Liver (tissue), 9 donors: ENCODE data around the gene LRRC15. TPM values are rescaled to one million over a fixed set of nuclear protein-coding genes. Genes with fewer than 3 reads are reported as not detected.

Experiments used
- DNase-seq: peaks from one replicate; pipeline ENCODE4 v3.0.0-alpha.2; 2017; ENCODE audit warnings: low spot score
- H3K27ac ChIP-seq, 2 donors: one replicate each; pipeline ENCODE4 v1.7.0; 2013; ENCODE audit warnings: inconsistent platforms in 2 of 2, low read length in 2 of 2, control low read depth in 1 of 2, low read depth in 1 of 2, mild to moderate bottlenecking in 1 of 2
- H3K27me3 ChIP-seq, 4 donors: one replicate each; pipeline versions ENCODE4 v1.6.1 to v1.7.0; 2013; ENCODE audit warnings: low read length in 3 of 4, inconsistent platforms in 1 of 4, mild to moderate bottlenecking in 1 of 4, moderate library complexity in 1 of 4; ENCODE audit not compliant: control insufficient read depth in 4 of 4, insufficient read depth in 4 of 4
- H3K36me3 ChIP-seq, 4 donors: one replicate each; pipeline versions ENCODE4 v1.6.1 to v1.7.0; 2013; ENCODE audit warnings: low read length in 3 of 4, mild to moderate bottlenecking in 3 of 4, low read depth in 1 of 4, moderate library complexity in 1 of 4; ENCODE audit not compliant: control insufficient read depth in 4 of 4, insufficient read depth in 3 of 4
- H3K4me1 ChIP-seq, 4 donors: one replicate each; pipeline versions ENCODE4 v1.6.1 to v1.7.0; 2013; ENCODE audit warnings: low read length in 3 of 4, mild to moderate bottlenecking in 3 of 4, moderate library complexity in 1 of 4; ENCODE audit not compliant: control insufficient read depth in 4 of 4, insufficient read depth in 4 of 4
- H3K4me3 ChIP-seq, 3 donors: one replicate each; pipeline versions ENCODE4 v1.6.1 to v1.7.0; 2013; ENCODE audit warnings: low read length in 3 of 3, control low read depth in 1 of 3, low read depth in 1 of 3, mild to moderate bottlenecking in 1 of 3
- H3K9ac ChIP-seq, 2 donors: one replicate each; pipeline ENCODE4 v1.7.0; 2013; ENCODE audit warnings: low read length in 2 of 2, mild to moderate bottlenecking in 2 of 2, moderate library complexity in 2 of 2, control low read depth in 1 of 2, low read depth in 1 of 2
- H3K9me3 ChIP-seq, 4 donors: one replicate each; pipeline versions ENCODE4 v1.6.1 to v1.7.0; 2013; ENCODE audit warnings: low read length in 3 of 4; ENCODE audit not compliant: control insufficient read depth in 4 of 4
- FOXA2 ChIP-seq: IDR thresholded peaks from 2 replicates; pipeline ENCODE4 v1.6.1; 2016; ENCODE audit warnings: antibody characterized with exemption
- GABPA ChIP-seq, 2 donors: IDR thresholded peaks in 1 of 2; conservative IDR thresholded peaks in 1 of 2; 2 replicates each; pipeline ENCODE4 v1.6.1; 2016; ENCODE audit warnings: antibody characterized with exemption in 2 of 2, mild to moderate bottlenecking in 1 of 2, moderate library complexity in 1 of 2
- HNF4A ChIP-seq, 2 donors: conservative IDR thresholded peaks; 2 replicates each; pipeline ENCODE4 v1.6.1; 2016; ENCODE audit warnings: antibody characterized with exemption in 2 of 2, mild to moderate bottlenecking in 2 of 2
- JUND ChIP-seq, 2 donors: IDR thresholded peaks; 2 replicates each; pipeline ENCODE4 v1.6.1; 2016; ENCODE audit warnings: antibody characterized with exemption in 2 of 2
- NR2F2 ChIP-seq: IDR thresholded peaks from 2 replicates; pipeline ENCODE4 v1.6.1; 2016; ENCODE audit warnings: antibody characterized with exemption
- RAD21 ChIP-seq, 2 donors: IDR thresholded peaks; 2 replicates each; pipeline ENCODE4 v1.6.1; 2016; ENCODE audit warnings: antibody characterized with exemption in 2 of 2, mild to moderate bottlenecking in 2 of 2
- RXRA ChIP-seq, 2 donors: IDR thresholded peaks; 2 replicates each; pipeline ENCODE4 v1.6.1; 2017 to 2018; ENCODE audit warnings: antibody characterized with exemption in 2 of 2, mild to moderate bottlenecking in 1 of 2
- WGBS: extraction: QIAGEN DNeasy Blood & Tissue Kit; methylation state at CpG from one replicate; pipeline ENCODE4 v1.1.7; 2013; 5-methylcytosine and 5-hydroxymethylcytosine counted together
- polyA plus RNA-seq, 2 donors: library from polyadenylated mRNA; stranded (reverse) in 1 of 2; unstranded in 1 of 2; fragments of 200-250 nt in 1 of 2; fragments of >200 nt in 1 of 2; fragmentation: Nextera tagmentation in 1 of 2; extraction: Ambion mirVana in 1 of 2; gene quantifications; one replicate each; pipeline versions ENCODE4 v1.2.1 to v1.2.3, GENCODE V29; 2013 to 2015
- total RNA-seq, 2 donors: library from RNA; depleted of rRNA; stranded (reverse); fragments of >200 nt; gene quantifications; one replicate each; pipeline ENCODE4 v1.2.3, GENCODE V29; 2014
- TF ChIP-seq, protein P1 (sequence below): IDR thresholded peaks from 2 replicates; pipeline ENCODE4 v1.6.1; 2016; ENCODE audit warnings: antibody characterized with exemption
- TF ChIP-seq, protein P2 (sequence below): IDR thresholded peaks from 2 replicates; pipeline ENCODE4 v1.6.1; 2016; ENCODE audit warnings: antibody characterized with exemption, mild to moderate bottlenecking
- TF ChIP-seq, protein P3 (sequence below): IDR thresholded peaks from 2 replicates; pipeline ENCODE4 v1.6.1; 2016; ENCODE audit warnings: antibody characterized with exemption
- donor health status: healthy.
- donor health status: healthy.
- donor health status: healthy.
- donor health status: healthy.
- donor health status: healthy.

LRRC15 gene
- total and polyA plus RNA-seq, 4 donors, result 0.03 to 0.08 (median 0.05) TPM; not detected in 1

DNA sequence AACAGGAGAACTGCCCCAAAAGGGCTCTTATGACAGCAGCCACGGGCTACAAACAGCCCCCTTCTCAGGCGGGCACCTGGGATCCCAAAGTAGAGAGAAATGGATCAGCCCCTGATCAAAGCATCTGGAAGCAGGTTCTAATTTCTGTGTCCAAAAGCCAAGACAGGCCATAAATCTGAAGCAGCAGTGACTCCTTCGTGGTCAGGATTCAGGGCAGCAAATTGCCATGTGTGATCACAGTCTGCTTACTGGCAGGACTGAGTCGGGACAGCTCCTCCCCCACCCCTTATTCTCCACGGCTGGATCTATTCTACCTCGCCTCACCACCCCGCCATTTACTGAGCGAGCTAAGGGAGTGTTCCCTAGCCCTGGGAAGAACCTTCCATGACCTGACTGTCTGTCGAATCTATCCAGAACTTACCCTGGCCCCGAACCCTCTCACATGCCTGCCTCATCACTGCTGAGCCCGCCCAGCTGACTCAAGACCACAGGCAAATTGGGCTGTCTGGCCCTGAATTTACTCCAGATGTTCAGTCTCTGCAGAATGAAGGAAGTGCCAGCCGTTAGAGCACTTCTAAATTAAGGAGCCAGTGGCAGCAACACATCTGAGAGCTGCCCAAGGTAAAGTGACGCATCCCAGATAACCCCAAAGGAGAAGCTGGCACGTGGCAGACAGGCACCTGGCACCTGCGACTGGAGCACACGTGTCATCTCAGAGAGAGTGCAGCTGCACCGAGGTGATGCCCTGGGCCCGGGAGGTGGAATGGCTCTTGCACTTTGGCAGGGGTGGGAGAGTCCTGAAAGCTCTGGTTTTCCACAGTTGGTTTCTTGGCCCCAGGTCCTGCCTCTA lies 1.3 kb downstream of the LRRC15 start:
- Histone ChIP-seq H3K36me3 (no peaks in the 10 kb centered on the region), H3K9ac (no peak overlapping the region), H3K4me1 (peaks cover 0 to 9% (median 3%) of the 10 kb centered on the region in 4 donors), H3K9me3 (no peaks in the 10 kb centered on the region), H3K27me3 (peaks cover 0 to 4% (median under 1%) of the 10 kb centered on the region in 4 donors), H3K4me3 (no peak overlapping the region), H3K27ac (no peak overlapping the region)
- 74% methylated on average over 18 of the region's 18 CpGs for WGBS
- no peak for DNase-seq
- TF ChIP-seq RXRA (IDR thresholded peaks at IDR 0.05), result no peak
- no peak for TF ChIP-seq FOXA2
- no peak for TF ChIP-seq NR2F2
- TF ChIP-seq, protein P1, sequence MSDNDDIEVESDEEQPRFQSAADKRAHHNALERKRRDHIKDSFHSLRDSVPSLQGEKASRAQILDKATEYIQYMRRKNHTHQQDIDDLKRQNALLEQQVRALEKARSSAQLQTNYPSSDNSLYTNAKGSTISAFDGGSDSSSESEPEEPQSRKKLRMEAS, result no peak
- no peak for TF ChIP-seq HNF4A (conservative IDR thresholded peaks at IDR 0.05)
- TF ChIP-seq RAD21 (IDR thresholded peaks at IDR 0.05), result no peak
- TF ChIP-seq, protein P2, sequence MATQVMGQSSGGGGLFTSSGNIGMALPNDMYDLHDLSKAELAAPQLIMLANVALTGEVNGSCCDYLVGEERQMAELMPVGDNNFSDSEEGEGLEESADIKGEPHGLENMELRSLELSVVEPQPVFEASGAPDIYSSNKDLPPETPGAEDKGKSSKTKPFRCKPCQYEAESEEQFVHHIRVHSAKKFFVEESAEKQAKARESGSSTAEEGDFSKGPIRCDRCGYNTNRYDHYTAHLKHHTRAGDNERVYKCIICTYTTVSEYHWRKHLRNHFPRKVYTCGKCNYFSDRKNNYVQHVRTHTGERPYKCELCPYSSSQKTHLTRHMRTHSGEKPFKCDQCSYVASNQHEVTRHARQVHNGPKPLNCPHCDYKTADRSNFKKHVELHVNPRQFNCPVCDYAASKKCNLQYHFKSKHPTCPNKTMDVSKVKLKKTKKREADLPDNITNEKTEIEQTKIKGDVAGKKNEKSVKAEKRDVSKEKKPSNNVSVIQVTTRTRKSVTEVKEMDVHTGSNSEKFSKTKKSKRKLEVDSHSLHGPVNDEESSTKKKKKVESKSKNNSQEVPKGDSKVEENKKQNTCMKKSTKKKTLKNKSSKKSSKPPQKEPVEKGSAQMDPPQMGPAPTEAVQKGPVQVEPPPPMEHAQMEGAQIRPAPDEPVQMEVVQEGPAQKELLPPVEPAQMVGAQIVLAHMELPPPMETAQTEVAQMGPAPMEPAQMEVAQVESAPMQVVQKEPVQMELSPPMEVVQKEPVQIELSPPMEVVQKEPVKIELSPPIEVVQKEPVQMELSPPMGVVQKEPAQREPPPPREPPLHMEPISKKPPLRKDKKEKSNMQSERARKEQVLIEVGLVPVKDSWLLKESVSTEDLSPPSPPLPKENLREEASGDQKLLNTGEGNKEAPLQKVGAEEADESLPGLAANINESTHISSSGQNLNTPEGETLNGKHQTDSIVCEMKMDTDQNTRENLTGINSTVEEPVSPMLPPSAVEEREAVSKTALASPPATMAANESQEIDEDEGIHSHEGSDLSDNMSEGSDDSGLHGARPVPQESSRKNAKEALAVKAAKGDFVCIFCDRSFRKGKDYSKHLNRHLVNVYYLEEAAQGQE, result no peak
- TF ChIP-seq GABPA (IDR thresholded peaks at IDR 0.05 in 1 of 2, conservative IDR thresholded peaks at IDR 0.05 in 1 of 2), result no peak

DNA sequence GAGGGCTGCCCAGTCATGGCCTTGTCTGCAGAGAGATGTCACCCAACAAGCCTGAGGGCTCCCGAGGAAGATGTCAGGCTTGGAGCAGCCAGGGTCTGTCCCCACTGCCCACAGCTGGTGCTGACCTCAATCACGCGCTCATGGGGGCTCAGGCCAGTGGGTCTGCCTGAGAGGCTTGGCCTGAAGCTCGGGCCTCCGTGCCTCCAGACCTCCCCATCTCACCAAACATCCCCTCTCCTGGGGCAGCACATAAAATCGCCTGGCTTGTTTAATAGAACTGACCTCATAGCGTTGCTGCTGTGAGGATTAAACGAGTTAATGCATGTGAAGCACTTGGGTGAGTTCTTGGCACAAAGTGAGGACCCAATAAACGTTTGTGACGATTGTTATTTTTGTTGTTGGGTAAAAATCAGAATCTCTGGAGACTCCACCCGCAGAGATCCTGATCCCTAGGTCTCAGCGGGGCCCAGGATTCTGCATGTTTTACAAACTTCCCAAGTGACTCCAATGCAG lies 3.5 kb downstream of the LRRC15 start:
- Histone ChIP-seq H3K4me1 (peaks cover 0 to 9% (median 3%) of the 10 kb centered on the region in 4 donors), H3K36me3 (no peaks in the 10 kb centered on the region), H3K27ac (no peak overlapping the region), H3K9me3 (no peaks in the 10 kb centered on the region), H3K27me3 (peaks cover 0 to 4% (median under 1%) of the 10 kb centered on the region in 4 donors), H3K4me3 (no peak overlapping the region), H3K9ac (no peak overlapping the region)
- WGBS, result 88% methylated on average over 12 of the region's 12 CpGs
- TF ChIP-seq FOXA2 (no peak), JUND (IDR thresholded peaks at IDR 0.05) (no peak), GABPA (IDR thresholded peaks at IDR 0.05 in 1 of 2, conservative IDR thresholded peaks at IDR 0.05 in 1 of 2) (no peak), RXRA (IDR thresholded peaks at IDR 0.05) (no peak), RAD21 (IDR thresholded peaks at IDR 0.05) (no peak)
- TF ChIP-seq, protein P3, sequence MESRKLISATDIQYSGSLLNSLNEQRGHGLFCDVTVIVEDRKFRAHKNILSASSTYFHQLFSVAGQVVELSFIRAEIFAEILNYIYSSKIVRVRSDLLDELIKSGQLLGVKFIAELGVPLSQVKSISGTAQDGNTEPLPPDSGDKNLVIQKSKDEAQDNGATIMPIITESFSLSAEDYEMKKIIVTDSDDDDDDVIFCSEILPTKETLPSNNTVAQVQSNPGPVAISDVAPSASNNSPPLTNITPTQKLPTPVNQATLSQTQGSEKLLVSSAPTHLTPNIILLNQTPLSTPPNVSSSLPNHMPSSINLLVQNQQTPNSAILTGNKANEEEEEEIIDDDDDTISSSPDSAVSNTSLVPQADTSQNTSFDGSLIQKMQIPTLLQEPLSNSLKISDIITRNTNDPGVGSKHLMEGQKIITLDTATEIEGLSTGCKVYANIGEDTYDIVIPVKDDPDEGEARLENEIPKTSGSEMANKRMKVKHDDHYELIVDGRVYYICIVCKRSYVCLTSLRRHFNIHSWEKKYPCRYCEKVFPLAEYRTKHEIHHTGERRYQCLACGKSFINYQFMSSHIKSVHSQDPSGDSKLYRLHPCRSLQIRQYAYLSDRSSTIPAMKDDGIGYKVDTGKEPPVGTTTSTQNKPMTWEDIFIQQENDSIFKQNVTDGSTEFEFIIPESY, result no peak
- TF ChIP-seq, protein P2, result no peak
- DNase-seq, result no peak
